ENCODE data around the gene APOA4. TPM values are rescaled to one million over a fixed set of nuclear protein-coding genes. Genes with fewer than 3 reads are reported as not detected.

Gene APOA4
- not detected in 2 replicates for total RNA-seq (2022)
- not detected for Bru-seq, nascent RNA
- BruChase-seq, experiment 1, labeled RNA remaining after a 6-hour chase: not detected
- BruChase-seq, experiment 2, labeled RNA remaining after a 2-hour chase: not detected
- long read RNA-seq: 0 reads

GRCh38 chr11:116823031-116823843 lies at the start of gene APOA4:
APOA4 (minus strand) TSS chr11:116823304; CDS start chr11:116823191, 113 bp downstream.
- H3K27me3 Mint-ChIP-seq (ENCODE audit: unreplicated experiment): peaks cover 10% of the 10 kb centered on the region
- no peak for DNase-seq
- H3K4me3 Mint-ChIP-seq (ENCODE audit: low read depth, unreplicated experiment): no peak within 1 kb of the TSS
- no peak within 1 kb of the TSS for H3K27ac Mint-ChIP-seq (ENCODE audit: unreplicated experiment)
- no TSS peak for BruUV-seq (replicated peaks)
- H3K4me1 Mint-ChIP-seq (ENCODE audit: low read depth, unreplicated experiment): no peaks in the 10 kb centered on the region
- no peak for TF ChIP-seq CTCF (IDR thresholded peaks at IDR 0.05; ENCODE audit: unreplicated experiment)
- no peaks in the 10 kb centered on the region for H3K36me3 Mint-ChIP-seq (ENCODE audit: insufficient read depth, unreplicated experiment)
- H3K9me3 Mint-ChIP-seq (ENCODE audit: low read depth, unreplicated experiment): no peaks in the 10 kb centered on the region
- CTCF ChIA-PET: interaction anchor here (0.5 kb wide), 1 partner anchor 405 kb away, joined by 5 read pairs; no protein-coding TSS in a partner anchor
- intact Hi-C loops (cut with micrococcal nuclease; ENCODE audit: unreplicated experiment): no loop called here

DNA sequence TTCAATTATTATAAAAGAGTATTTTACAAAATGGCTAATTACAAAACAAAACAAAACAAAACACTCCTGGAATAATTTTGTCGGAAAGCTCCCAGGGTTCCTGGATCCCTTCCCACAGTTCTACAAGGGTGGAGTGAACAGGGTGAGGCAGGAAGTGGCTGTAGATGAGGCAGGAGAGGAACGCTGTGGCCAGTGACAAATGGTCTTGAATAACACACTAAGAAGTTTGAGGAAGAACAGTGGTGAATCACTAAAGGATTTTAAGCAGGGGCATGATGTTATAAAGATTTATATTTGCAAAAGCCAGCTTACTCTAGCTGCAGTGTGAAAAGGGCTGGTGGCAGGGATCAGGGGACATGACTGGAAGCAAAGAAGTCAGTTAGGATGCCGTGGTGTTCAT lies 48.1 kb upstream of the APOA4 start:
- no peak overlapping the region for H3K4me3 Mint-ChIP-seq (ENCODE audit: low read depth, unreplicated experiment)
- BruUV-seq (replicated peaks): no TSS peak
- DNase-seq: no peak
- H3K27me3 Mint-ChIP-seq (ENCODE audit: unreplicated experiment): no peaks in the 10 kb centered on the region
- H3K4me1 Mint-ChIP-seq (ENCODE audit: low read depth, unreplicated experiment): no peaks in the 10 kb centered on the region
- H3K9me3 Mint-ChIP-seq (ENCODE audit: low read depth, unreplicated experiment): no peaks in the 10 kb centered on the region
- CTCF ChIA-PET: no interaction called here
- intact Hi-C loops (cut with micrococcal nuclease; ENCODE audit: unreplicated experiment): no loop called here
- peaks cover 7% of the 10 kb centered on the region for H3K36me3 Mint-ChIP-seq (ENCODE audit: insufficient read depth, unreplicated experiment)
- no peak overlapping the region for H3K27ac Mint-ChIP-seq (ENCODE audit: unreplicated experiment)
- no peak for TF ChIP-seq CTCF (IDR thresholded peaks at IDR 0.05; ENCODE audit: unreplicated experiment)

GRCh38 chr11:116870054-116870453 lies 47.0 kb upstream of the APOA4 start:
- CTCF ChIA-PET: interaction anchor here (0.7 kb wide), 1 partner anchor 201 kb away, joined by 6 read pairs; no protein-coding TSS in a partner anchor
- Mint-ChIP-seq H3K9me3 (ENCODE audit: low read depth, unreplicated experiment) (no peaks in the 10 kb centered on the region), H3K27ac (ENCODE audit: unreplicated experiment) (no peak overlapping the region), H3K4me1 (ENCODE audit: low read depth, unreplicated experiment) (no peaks in the 10 kb centered on the region), H3K4me3 (ENCODE audit: low read depth, unreplicated experiment) (no peak overlapping the region), H3K36me3 (ENCODE audit: insufficient read depth, unreplicated experiment) (peaks cover 7% of the 10 kb centered on the region), H3K27me3 (ENCODE audit: unreplicated experiment) (no peaks in the 10 kb centered on the region)
- no peak for DNase-seq
- intact Hi-C loops (cut with micrococcal nuclease; ENCODE audit: unreplicated experiment): no loop called here
- TF ChIP-seq CTCF (IDR thresholded peaks at IDR 0.05; ENCODE audit: unreplicated experiment): no peak
- BruUV-seq (replicated peaks): no TSS peak

DNA sequence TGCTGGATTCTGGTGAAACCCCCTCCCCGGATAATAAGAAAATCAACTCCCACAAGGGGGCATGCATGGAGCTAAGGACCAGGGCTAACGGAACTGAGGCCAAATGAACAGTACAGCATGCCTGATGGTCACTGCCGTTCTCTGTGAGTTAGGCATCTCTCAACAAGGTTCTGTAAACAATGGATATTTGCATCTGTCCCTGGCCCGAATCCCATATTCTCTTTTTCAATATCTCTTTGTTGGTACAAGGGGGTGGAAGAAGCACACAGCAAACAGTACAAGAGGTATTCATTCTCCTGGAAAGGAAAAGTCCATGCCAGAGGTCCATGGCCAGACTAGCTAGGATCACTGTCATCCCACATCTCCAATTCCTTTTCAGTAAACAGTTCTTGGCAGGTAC lies 46.5 kb upstream of the APOA4 start:
- intact Hi-C loops (cut with micrococcal nuclease; ENCODE audit: unreplicated experiment): no loop called here
- Mint-ChIP-seq H3K9me3 (ENCODE audit: low read depth, unreplicated experiment) (no peaks in the 10 kb centered on the region), H3K27ac (ENCODE audit: unreplicated experiment) (no peak overlapping the region), H3K36me3 (ENCODE audit: insufficient read depth, unreplicated experiment) (peaks cover 7% of the 10 kb centered on the region), H3K4me3 (ENCODE audit: low read depth, unreplicated experiment) (no peak overlapping the region), H3K27me3 (ENCODE audit: unreplicated experiment) (no peaks in the 10 kb centered on the region), H3K4me1 (ENCODE audit: low read depth, unreplicated experiment) (no peaks in the 10 kb centered on the region)
- BruUV-seq (replicated peaks): no TSS peak
- CTCF ChIA-PET: interaction anchor here (0.7 kb wide), 1 partner anchor 201 kb away, joined by 6 read pairs; no protein-coding TSS in a partner anchor
- no peak for TF ChIP-seq CTCF (IDR thresholded peaks at IDR 0.05; ENCODE audit: unreplicated experiment)
- DNase-seq: no peak

Measured in Calu3 (cell line).